CD4-positive, CD25-positive, alpha-beta regulatory T cell (primary cell): ENCODE results near the gene STAG1. TPM values are rescaled to one million over a fixed set of nuclear protein-coding genes. Genes with fewer than 3 reads are reported as not detected.
"Not testable (repeated sequence)": the region's sequence is repeated elsewhere in the genome, so short reads cannot be mapped to it uniquely, and the experiment has no call there.

Source experiments
- ATAC-seq, 2 donors: fragments of 150-1000 bp; cut with Tn5 transposase; one replicate each; pipeline ENCODE4 v1.10.0; 2021; ENCODE audit warnings: low read depth in 2 of 2, moderate number of reproducible peaks in 2 of 2, moderate library complexity in 1 of 2
- DNase-seq, 3 donors: peaks; one replicate each; pipeline versions ENCODE4 v3.0.0 to v3.0.0-alpha.2; 2012 to 2022; ENCODE audit warnings: mixed read lengths in 1 of 3
- H3K27ac ChIP-seq: one replicate; pipeline ENCODE4 v1.7.0; 2013; ENCODE audit warnings: mild to moderate bottlenecking, low read length; ENCODE audit not compliant: insufficient read depth, poor library complexity, severe bottlenecking
- H3K27me3 ChIP-seq: one replicate; pipeline ENCODE4 v1.7.0; 2013; ENCODE audit warnings: low read length; ENCODE audit not compliant: control insufficient read depth, insufficient read depth
- H3K36me3 ChIP-seq: one replicate; pipeline ENCODE4 v1.7.0; 2013; ENCODE audit warnings: mild to moderate bottlenecking, low read length, moderate library complexity; ENCODE audit not compliant: control insufficient read depth, insufficient read depth
- H3K4me1 ChIP-seq: 2 replicates; pipeline ENCODE4 v1.7.0; 2013; ENCODE audit warnings: mild to moderate bottlenecking, low read length; ENCODE audit not compliant: insufficient read depth, control insufficient read depth, poor library complexity, severe bottlenecking
- H3K4me3 ChIP-seq: one replicate; pipeline ENCODE4 v1.7.0; 2013; ENCODE audit warnings: low read depth, mild to moderate bottlenecking, low read length, moderate library complexity
- H3K9me3 ChIP-seq, 2 experiments: 1 replicate in 1 of 2; 2 replicates in 1 of 2; pipeline ENCODE4 v1.7.0; 2013; ENCODE audit warnings: low read length in 2 of 2, mild to moderate bottlenecking in 1 of 2, moderate library complexity in 1 of 2; ENCODE audit not compliant: control insufficient read depth in 2 of 2
- H3K27ac Mint-ChIP-seq, 3 donors: one replicate each; pipeline ENCODE4 v1.8.0; 2020 to 2022; ENCODE audit warnings: mild to moderate bottlenecking in 3 of 3, mixed read lengths in 3 of 3, moderate library complexity in 2 of 3
- H3K27me3 Mint-ChIP-seq: one replicate; pipeline ENCODE4 v1.8.0; 2022; ENCODE audit warnings: mild to moderate bottlenecking, mixed read lengths
- H3K36me3 Mint-ChIP-seq: one replicate; pipeline ENCODE4 v1.8.0; 2020; ENCODE audit warnings: mixed read lengths
- H3K4me1 Mint-ChIP-seq, 4 donors: one replicate each; pipeline ENCODE4 v1.8.0; 2020 to 2022; ENCODE audit warnings: mixed read lengths in 4 of 4, mild to moderate bottlenecking in 1 of 4
- H3K4me3 Mint-ChIP-seq, 4 donors: one replicate each; pipeline ENCODE4 v1.8.0; 2020 to 2022; ENCODE audit warnings: mild to moderate bottlenecking in 4 of 4, mixed read lengths in 4 of 4, moderate library complexity in 3 of 4
- H3K9me3 Mint-ChIP-seq, 7 donors: one replicate each; pipeline ENCODE4 v1.8.0; 2020 to 2022; ENCODE audit warnings: mixed read lengths in 7 of 7, mild to moderate bottlenecking in 3 of 7, moderate library complexity in 2 of 7
- polyA plus RNA-seq, 4 donors: library from polyadenylated mRNA; unstranded; fragments of 300-500 nt; fragmentation: Illumina TruSeq; gene quantifications; one replicate each; pipeline ENCODE4 v1.2.3, GENCODE V29; 2021
- total RNA-seq: library from RNA; stranded (reverse); gene quantifications from one replicate; pipeline ENCODE4 v1.2.3, GENCODE V29; 2022

The STAG1 gene
- total and polyA plus RNA-seq, 5 donors from 2014 or later: 16.0 to 58.6 (median 21.3) TPM

DNA sequence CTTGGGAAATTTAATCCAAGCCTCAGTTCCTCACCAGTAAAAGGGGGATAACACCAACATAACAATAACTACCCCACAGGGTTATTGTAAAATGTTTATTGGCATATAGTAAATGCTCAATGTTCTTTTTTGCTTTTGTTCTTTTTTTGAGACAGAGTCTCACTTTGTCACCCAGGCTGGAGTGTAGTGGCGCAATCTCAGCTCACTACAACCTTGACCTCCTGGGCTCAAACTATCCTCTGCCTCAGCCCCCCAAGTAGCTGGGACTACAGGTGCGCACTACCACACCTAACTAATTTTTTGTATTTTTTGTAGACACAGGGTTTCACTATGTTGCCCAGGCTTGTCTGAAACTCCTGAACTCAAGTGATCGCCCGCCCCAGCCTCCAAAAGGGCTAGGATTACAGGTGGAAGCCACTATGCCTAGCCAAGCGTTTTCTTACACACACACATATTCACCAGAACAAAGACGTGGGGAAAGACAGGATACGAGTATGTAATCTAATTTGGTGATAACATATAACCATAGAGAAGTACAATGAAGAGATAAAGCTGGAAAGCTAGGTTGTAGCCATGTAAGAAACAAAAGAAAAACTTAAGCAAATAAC, 11.7 kb downstream of the STAG1 start:
- H3K4me3 Mint-ChIP-seq: no peak overlapping the region
- Histone ChIP-seq H3K27me3 (no peaks in the 10 kb centered on the region), H3K36me3 (peaks cover 7% of the 10 kb centered on the region), H3K4me1 (peaks cover 5% of the 10 kb centered on the region), H3K27ac (no peak overlapping the region), H3K4me3 (no peak overlapping the region), H3K9me3 (peaks cover 0 to 1% of the 10 kb centered on the region in 2 experiments)
- no peak overlapping the region for H3K27ac Mint-ChIP-seq
- H3K9me3 Mint-ChIP-seq: peaks cover 0 to 15% (median 0%) of the 10 kb centered on the region in 7 donors
- no peaks in the 10 kb centered on the region for H3K27me3 Mint-ChIP-seq
- H3K36me3 Mint-ChIP-seq: peaks cover 28% of the 10 kb centered on the region
- DNase-seq (no peak), ATAC-seq (no peak)
- H3K4me1 Mint-ChIP-seq: peaks cover 25 to 63% (median 35%) of the 10 kb centered on the region in 4 donors

DNA sequence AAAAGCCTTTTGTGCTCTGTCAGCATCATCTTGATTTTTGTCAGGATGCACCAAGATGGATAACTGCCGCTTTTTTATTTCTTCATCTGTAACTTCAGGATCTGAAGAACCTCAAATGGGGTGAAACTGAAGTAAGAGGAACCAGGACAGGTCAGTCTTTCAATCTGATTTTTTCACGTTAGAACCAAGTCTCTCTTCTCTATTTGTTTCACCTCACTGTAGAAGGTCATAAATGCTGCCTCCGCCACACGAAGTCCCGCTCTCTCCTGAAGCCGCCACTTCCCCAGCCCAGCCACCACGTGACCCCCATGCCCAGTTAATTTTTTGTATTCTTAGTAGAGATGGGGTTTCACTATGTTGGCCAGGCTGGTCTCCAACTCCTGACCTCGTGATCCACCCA, 15.2 kb downstream of the STAG1 start:
- H3K4me3 Mint-ChIP-seq, DNase-seq, H3K36me3 ChIP-seq, H3K9me3 ChIP-seq, H3K27ac ChIP-seq, H3K27me3 Mint-ChIP-seq, ATAC-seq, H3K27me3 ChIP-seq, H3K4me3 ChIP-seq, H3K9me3 Mint-ChIP-seq: not testable (repeated sequence)
- peaks cover 30 to 69% (median 43%) of the 10 kb centered on the region in 4 donors for H3K4me1 Mint-ChIP-seq
- H3K36me3 Mint-ChIP-seq: peaks cover 17% of the 10 kb centered on the region
- H3K4me1 ChIP-seq: peaks cover 21% of the 10 kb centered on the region
- peak overlapping the region; percentile 20 to 52 (median 27) for H3K27ac Mint-ChIP-seq

DNA sequence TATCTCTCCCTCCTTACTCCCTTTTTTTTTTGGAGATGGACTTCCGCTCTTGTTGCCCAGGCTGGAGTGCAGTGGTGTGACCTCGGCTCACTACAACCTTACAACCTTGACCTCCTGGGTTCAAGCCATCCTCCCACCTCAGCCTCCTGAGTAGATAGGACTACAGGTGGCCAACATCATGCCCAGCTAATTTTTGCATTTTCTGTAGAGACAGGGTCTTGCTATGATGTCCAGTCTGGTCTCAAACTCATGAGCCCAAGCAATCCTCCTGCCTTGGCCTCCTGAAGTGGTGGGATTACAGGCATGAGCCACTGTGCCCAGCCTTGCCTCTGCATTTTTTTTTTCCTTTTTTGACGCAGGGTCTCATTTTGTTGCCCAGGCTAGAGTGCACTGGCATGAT, 17.1 kb downstream of the STAG1 start:
- Mint-ChIP-seq H3K4me1 (peaks cover 33 to 70% (median 45%) of the 10 kb centered on the region in 4 donors), H3K27me3 (no peaks in the 10 kb centered on the region), H3K4me3 (peak overlapping the region in 2 of 4 donors; percentile 22 to 86), H3K27ac (peak overlapping the region in 1 of 3 donors; percentile 59), H3K9me3 (no peaks in the 10 kb centered on the region), H3K36me3 (peaks cover 8% of the 10 kb centered on the region)
- Histone ChIP-seq H3K4me3 (no peak overlapping the region), H3K4me1 (peaks cover 38% of the 10 kb centered on the region), H3K27me3 (no peaks in the 10 kb centered on the region), H3K36me3 (peaks cover 4% of the 10 kb centered on the region), H3K9me3 (no peaks in the 10 kb centered on the region), H3K27ac (no peak overlapping the region)
- ATAC-seq: no peak
- DNase-seq: no peak

DNA sequence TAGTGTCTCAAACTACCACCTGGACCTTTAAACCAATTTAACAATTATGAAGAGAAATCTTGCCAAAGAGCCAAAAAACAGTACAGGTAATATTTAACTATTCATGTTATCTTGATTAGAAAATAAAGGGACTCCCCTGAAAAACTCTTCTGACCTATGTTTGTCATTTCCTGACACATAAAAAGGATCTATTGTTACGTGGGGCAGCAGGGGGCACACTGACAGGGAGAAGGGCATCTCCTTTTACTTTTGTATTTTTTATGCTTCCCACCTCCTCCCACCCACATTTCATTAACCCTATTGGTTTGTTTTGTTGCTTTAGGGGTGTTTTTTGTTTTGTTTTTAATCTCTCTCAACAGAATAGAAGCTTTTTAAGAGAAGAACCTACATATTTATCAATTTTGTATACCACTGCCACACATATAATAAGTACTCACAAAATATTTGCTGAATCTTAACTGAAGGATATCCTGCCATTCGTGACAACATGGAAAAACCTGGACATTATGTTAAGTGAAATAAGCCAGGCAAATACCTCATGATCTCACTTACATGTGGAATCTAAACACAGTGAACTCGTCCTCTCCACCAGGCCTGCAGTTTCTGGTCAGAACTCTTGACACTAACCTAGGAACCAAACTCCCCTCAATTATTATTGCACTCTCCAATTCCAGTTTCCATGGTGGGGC, 17.7 kb downstream of the STAG1 start:
- Mint-ChIP-seq H3K4me1 (peaks cover 28 to 71% (median 44%) of the 10 kb centered on the region in 4 donors), H3K4me3 (peak overlapping the region in 3 of 4 donors; percentile 33 to 86 (median 37)), H3K27ac (peak overlapping the region; percentile 38 to 83 (median 59)), H3K9me3 (no peaks in the 10 kb centered on the region), H3K36me3 (peaks cover 8% of the 10 kb centered on the region), H3K27me3 (no peaks in the 10 kb centered on the region)
- no peak overlapping the region for H3K27ac ChIP-seq
- H3K4me1 ChIP-seq: peaks cover 43% of the 10 kb centered on the region
- ATAC-seq: no peak
- no peak overlapping the region for H3K4me3 ChIP-seq
- DNase-seq: no peak
- H3K27me3 ChIP-seq: no peaks in the 10 kb centered on the region
- peaks cover 4% of the 10 kb centered on the region for H3K36me3 ChIP-seq
- no peaks in the 10 kb centered on the region for H3K9me3 ChIP-seq

DNA sequence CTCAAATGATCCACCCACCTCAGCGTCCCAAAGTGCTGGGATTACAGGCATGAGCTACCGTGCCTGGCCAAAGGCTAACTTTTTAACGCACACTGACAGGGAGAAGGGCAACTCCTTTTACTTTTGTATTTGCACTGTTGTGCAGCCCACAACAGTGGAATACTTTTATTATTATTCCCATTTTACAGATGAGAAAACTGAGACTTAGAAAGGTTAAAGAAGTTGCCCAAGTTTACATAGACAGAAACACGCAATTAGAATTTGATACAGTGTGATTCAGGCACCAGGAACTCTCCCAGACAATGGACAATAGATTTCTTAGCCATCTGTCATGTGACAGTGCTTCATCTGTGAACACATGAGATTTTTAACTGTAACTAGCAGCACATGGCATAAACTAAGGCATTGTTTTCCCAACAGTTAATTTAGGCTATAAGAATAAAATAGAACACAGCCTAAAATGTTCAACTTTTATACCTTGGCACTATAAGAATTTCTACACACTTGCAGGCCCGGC, 18.8 kb downstream of the STAG1 start:
- no peaks in the 10 kb centered on the region for H3K9me3 ChIP-seq
- peaks cover 4% of the 10 kb centered on the region for H3K36me3 ChIP-seq
- peaks cover 50% of the 10 kb centered on the region for H3K4me1 ChIP-seq
- no peak for DNase-seq
- H3K27me3 Mint-ChIP-seq: no peaks in the 10 kb centered on the region
- H3K36me3 Mint-ChIP-seq: peaks cover 8% of the 10 kb centered on the region
- no peaks in the 10 kb centered on the region for H3K27me3 ChIP-seq
- no peak overlapping the region for H3K4me3 ChIP-seq
- no peak for ATAC-seq
- H3K4me1 Mint-ChIP-seq: peaks cover 33 to 79% (median 51%) of the 10 kb centered on the region in 4 donors
- H3K9me3 Mint-ChIP-seq: no peaks in the 10 kb centered on the region
- H3K4me3 Mint-ChIP-seq: no peak overlapping the region
- peak overlapping the region in 1 of 3 donors; percentile 34 for H3K27ac Mint-ChIP-seq
- no peak overlapping the region for H3K27ac ChIP-seq

DNA sequence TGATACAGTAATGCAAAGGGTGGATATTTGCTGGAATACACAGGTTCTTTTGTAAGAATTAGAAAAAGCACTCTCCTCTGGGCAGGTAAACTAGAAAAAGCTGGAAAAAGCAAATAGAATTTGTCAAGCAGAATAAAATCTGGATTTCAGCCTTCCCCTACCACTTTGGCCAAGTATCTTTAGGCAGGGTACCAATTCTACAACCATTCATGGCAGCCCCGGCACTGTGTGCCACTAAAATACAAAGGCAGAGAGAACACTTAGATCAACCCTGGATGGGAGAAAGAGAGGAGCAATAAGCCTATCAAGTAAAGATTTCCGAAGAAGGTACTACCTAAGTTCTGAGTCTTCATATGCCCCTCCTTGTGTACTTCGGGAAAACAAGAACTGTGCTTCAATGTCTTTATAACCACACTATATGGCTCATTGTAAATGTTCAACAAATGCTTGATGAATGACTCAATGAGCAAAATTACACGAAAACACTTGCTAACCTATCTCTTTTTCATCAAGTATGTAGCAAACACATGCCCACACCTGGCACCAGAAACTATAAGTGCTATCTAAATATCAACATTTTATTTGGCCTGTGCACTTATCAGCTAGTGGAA, 20.8 kb downstream of the STAG1 start:
- peak overlapping the region in 2 of 3 donors; percentile 3 to 39 for H3K27ac Mint-ChIP-seq

DNA sequence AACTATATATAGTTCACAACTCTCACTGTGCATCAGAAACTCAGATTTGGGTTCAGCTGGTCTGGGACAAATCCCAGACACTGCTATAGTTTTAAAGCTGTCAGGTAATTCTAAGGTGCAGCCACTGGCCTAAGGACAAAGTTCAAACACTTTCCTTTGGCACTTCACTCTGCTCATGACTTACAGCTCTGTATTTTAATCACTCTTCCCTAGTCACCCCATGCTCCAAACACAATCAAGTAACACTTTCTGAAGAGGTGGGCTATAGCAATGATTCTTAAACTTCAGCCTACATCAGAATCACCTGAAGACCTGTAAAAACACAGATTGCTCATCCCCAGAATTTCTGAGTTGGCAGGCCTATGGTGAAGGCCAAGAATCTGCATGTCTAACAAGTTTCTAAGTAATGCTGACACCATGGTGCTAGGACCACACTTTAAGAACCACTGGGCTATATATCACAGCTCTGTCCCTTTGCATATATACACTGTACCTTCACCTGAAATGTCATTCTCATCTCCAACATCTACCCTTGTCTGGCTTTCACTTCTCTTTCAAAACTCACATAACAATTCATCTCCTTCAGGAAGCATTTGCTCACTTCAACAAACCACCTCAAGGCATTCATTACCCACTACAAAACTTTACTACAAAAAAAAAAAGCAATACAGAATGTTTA, 21.4 kb downstream of the STAG1 start:
- Histone ChIP-seq H3K36me3 (no peaks in the 10 kb centered on the region), H3K27ac (no peak overlapping the region), H3K4me3 (no peak overlapping the region), H3K4me1 (peaks cover 65% of the 10 kb centered on the region), H3K27me3 (no peaks in the 10 kb centered on the region), H3K9me3 (no peaks in the 10 kb centered on the region)
- no peak for DNase-seq
- Mint-ChIP-seq H3K36me3 (no peaks in the 10 kb centered on the region), H3K4me3 (peak overlapping the region in 2 of 4 donors; percentile 5 to 22), H3K4me1 (peaks cover 49 to 82% (median 61%) of the 10 kb centered on the region in 4 donors), H3K9me3 (no peaks in the 10 kb centered on the region), H3K27ac (peak overlapping the region in 2 of 3 donors; percentile 0 to 3), H3K27me3 (no peaks in the 10 kb centered on the region)
- ATAC-seq: no peak

More for the DNA sequence above, 20.8 kb downstream of the STAG1 start:
- Histone ChIP-seq H3K27ac (no peak overlapping the region), H3K36me3 (peaks cover 4% of the 10 kb centered on the region), H3K27me3 (no peaks in the 10 kb centered on the region), H3K4me3 (no peak overlapping the region), H3K9me3 (no peaks in the 10 kb centered on the region), H3K4me1 (peaks cover 59% of the 10 kb centered on the region)
- H3K27me3 Mint-ChIP-seq: no peaks in the 10 kb centered on the region
- DNase-seq (no peak), ATAC-seq (no peak)
- H3K4me1 Mint-ChIP-seq: peaks cover 47 to 82% (median 59%) of the 10 kb centered on the region in 4 donors
- peaks cover under 1% of the 10 kb centered on the region for H3K36me3 Mint-ChIP-seq
- H3K4me3 Mint-ChIP-seq: peak overlapping the region in 2 of 4 donors; percentile 5 to 22
- H3K9me3 Mint-ChIP-seq: no peaks in the 10 kb centered on the region
